ENCODE measurements around the gene C1QA. TPM values are rescaled to one million over a fixed set of nuclear protein-coding genes. Genes with fewer than 3 reads are reported as not detected.

The C1QA gene
- total and polyA plus RNA-seq, 2 of the 13 experiments (the other 11 are each of a cell fraction or from before 2014, with no cell fraction given): not detected

DNA sequence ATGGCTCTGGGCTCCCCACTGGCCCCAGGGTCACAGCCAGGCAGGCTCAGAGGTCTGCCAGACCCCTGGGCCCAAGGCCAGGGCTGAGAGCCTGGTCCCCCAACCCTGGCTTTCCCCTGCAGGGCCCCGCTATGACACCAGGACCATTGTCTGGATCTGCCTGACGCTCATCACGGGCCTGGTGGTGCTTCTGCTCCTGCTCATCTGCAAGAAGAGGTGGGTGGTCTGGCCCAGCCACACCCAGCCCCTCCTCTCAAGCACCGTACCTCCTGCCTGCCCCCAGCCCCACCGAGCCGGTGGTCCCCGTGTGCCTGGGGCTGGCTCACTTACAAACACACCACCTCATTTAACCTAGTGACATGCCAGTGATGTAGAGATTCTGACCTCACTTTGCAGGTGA lies 41.3 kb upstream of the C1QA start:
- no peak overlapping the region for H3K9ac ChIP-seq (ENCODE audit: insufficient read depth, low read depth, low read length)
- intact Hi-C loops (cut with micrococcal nuclease; ENCODE audit: unreplicated experiment) (no loop called here), in situ Hi-C loops (cut with HindIII; ENCODE audit: extremely low pct_ligation_motif_present, low pct_unique_long_range_greater_than_20kb) (no loop called here)
- no peaks in the 10 kb centered on the region for H4K20me1 ChIP-seq (ENCODE audit: insufficient read depth, low read length)
- ChIA-PET CTCF (ENCODE audit: low intra/inter-chr PET ratio, low total read pairs) (no interaction called here), POLR2A (no interaction called here)
- no peaks in the 10 kb centered on the region for H3K9me3 ChIP-seq (ENCODE audit: low read length)
- H3K36me3 ChIP-seq (replicated peaks in 1 of 2; ENCODE audit: control insufficient read depth in 1 of 2, insufficient read depth in 2 of 2, low read length in 2 of 2): no peaks in the 10 kb centered on the region
- no peaks in the 10 kb centered on the region for H3K79me2 ChIP-seq (ENCODE audit: insufficient read depth, low read length)
- BruUV-seq (replicated peaks): no TSS peak
- TF ChIP-seq, protein P1, sequence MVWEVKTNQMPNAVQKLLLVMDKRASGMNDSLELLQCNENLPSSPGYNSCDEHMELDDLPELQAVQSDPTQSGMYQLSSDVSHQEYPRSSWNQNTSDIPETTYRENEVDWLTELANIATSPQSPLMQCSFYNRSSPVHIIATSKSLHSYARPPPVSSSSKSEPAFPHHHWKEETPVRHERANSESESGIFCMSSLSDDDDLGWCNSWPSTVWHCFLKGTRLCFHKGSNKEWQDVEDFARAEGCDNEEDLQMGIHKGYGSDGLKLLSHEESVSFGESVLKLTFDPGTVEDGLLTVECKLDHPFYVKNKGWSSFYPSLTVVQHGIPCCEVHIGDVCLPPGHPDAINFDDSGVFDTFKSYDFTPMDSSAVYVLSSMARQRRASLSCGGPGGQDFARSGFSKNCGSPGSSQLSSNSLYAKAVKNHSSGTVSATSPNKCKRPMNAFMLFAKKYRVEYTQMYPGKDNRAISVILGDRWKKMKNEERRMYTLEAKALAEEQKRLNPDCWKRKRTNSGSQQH (CRISPR knock-in tag; IDR thresholded peaks at IDR 0.05; ENCODE audit: low read depth): no peak
- TF ChIP-seq, protein P2, sequence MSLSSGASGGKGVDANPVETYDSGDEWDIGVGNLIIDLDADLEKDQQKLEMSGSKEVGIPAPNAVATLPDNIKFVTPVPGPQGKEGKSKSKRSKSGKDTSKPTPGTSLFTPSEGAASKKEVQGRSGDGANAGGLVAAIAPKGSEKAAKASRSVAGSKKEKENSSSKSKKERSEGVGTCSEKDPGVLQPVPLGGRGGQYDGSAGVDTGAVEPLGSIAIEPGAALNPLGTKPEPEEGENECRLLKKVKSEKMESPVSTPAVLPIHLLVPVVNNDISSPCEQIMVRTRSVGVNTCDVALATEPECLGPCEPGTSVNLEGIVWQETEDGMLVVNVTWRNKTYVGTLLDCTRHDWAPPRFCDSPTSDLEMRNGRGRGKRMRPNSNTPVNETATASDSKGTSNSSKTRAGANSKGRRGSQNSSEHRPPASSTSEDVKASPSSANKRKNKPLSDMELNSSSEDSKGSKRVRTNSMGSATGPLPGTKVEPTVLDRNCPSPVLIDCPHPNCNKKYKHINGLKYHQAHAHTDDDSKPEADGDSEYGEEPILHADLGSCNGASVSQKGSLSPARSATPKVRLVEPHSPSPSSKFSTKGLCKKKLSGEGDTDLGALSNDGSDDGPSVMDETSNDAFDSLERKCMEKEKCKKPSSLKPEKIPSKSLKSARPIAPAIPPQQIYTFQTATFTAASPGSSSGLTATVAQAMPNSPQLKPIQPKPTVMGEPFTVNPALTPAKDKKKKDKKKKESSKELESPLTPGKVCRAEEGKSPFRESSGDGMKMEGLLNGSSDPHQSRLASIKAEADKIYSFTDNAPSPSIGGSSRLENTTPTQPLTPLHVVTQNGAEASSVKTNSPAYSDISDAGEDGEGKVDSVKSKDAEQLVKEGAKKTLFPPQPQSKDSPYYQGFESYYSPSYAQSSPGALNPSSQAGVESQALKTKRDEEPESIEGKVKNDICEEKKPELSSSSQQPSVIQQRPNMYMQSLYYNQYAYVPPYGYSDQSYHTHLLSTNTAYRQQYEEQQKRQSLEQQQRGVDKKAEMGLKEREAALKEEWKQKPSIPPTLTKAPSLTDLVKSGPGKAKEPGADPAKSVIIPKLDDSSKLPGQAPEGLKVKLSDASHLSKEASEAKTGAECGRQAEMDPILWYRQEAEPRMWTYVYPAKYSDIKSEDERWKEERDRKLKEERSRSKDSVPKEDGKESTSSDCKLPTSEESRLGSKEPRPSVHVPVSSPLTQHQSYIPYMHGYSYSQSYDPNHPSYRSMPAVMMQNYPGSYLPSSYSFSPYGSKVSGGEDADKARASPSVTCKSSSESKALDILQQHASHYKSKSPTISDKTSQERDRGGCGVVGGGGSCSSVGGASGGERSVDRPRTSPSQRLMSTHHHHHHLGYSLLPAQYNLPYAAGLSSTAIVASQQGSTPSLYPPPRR (CRISPR knock-in tag; IDR thresholded peaks at IDR 0.05; ENCODE audit: borderline replicate concordance): no peak
- TF ChIP-seq ZNF430 (CRISPR knock-in tag; IDR thresholded peaks at IDR 0.05): no peak
- TF ChIP-seq NR2C2 (CRISPR knock-in tag; IDR thresholded peaks at IDR 0.05; ENCODE audit: borderline replicate concordance): no peak
- no peak for TF ChIP-seq ZMYM3 (CRISPR knock-in tag; IDR thresholded peaks at IDR 0.05)
- TF ChIP-seq EZH2 (conservative IDR thresholded peaks at IDR 0.05; ENCODE audit: low read depth, low read length): no peak
- peak; percentile 75; the same call in 1 of the 2 replicates for TF ChIP-seq ZNF768 (CRISPR knock-in tag; IDR thresholded peaks at IDR 0.05)
- TF ChIP-seq, protein P3, sequence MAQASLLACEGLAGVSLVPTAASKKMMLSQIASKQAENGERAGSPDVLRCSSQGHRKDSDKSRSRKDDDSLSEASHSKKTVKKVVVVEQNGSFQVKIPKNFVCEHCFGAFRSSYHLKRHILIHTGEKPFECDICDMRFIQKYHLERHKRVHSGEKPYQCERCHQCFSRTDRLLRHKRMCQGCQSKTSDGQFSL (CRISPR knock-in tag; IDR thresholded peaks at IDR 0.05): no peak
- no peak overlapping the region for H3K27ac ChIP-seq (ENCODE audit: extremely low read length, insufficient read depth, low read length)
- 3% methylated on average over 6 of the region's 7 CpGs for WGBS (ENCODE audit: low lambda C conversion rate)
- DNase-seq (ENCODE audit: low spot score) (no peak), FAIRE-seq (no peak), ATAC-seq (no peak)
- no peak overlapping the region for H3K4me3 ChIP-seq (replicated peaks in 1 of 3; ENCODE audit: insufficient read depth in 1 of 3, low read depth in 2 of 3, low read length in 3 of 3)
- no peak overlapping the region for H2AFZ ChIP-seq (ENCODE audit: low read length)
- no peaks in the 10 kb centered on the region for H3K4me1 ChIP-seq (ENCODE audit: insufficient read depth, low read length)
- H3K27me3 ChIP-seq (ENCODE audit: control insufficient read depth in 1 of 2, insufficient read depth in 2 of 2, low read length in 2 of 2): peaks cover 15 to 78% of the 10 kb centered on the region in 2 experiments; a peak in 4 of 5 replicates
- no peak overlapping the region for H3K4me2 ChIP-seq (ENCODE audit: low read depth, low read length)

Measured in HepG2 (cell line).